Psoas muscle (tissue), 8 donors: ENCODE results near the gene COL12A1. TPM values are rescaled to one million over a fixed set of nuclear protein-coding genes. Genes with fewer than 3 reads are reported as not detected.

Source experiments
- ATAC-seq, 4 donors: fragments of 200-7000 bp; cut with Tn5 transposase; one replicate each; pipeline ENCODE4 v1.9.1; 2020; ENCODE audit warnings: moderate library complexity in 3 of 4, mild to moderate bottlenecking in 2 of 4
- DNase-seq, 2 donors: peaks; one replicate each; pipeline ENCODE4 v3.0.0-alpha.2; 2020
- H3K27ac ChIP-seq: fragments of 200-600 bp; one replicate; pipeline ENCODE4 v1.8.0; 2022
- H3K27me3 ChIP-seq, 3 donors: fragments of 200-600 bp in 1 of 3; one replicate each; pipeline versions ENCODE4 v1.6.1 to v1.8.0; 2013 to 2022; ENCODE audit warnings: low read length in 2 of 3, mild to moderate bottlenecking in 2 of 3, moderate library complexity in 1 of 3; ENCODE audit not compliant: insufficient read depth in 3 of 3
- H3K36me3 ChIP-seq, 2 donors: fragments of 200-600 bp in 1 of 2; one replicate each; pipeline versions ENCODE4 v1.6.1 to v1.8.0; 2013 to 2022; ENCODE audit warnings: low read depth in 1 of 2, mild to moderate bottlenecking in 1 of 2, moderate library complexity in 1 of 2; ENCODE audit not compliant: insufficient read depth in 1 of 2
- H3K4me1 ChIP-seq: fragments of 200-600 bp; one replicate; pipeline ENCODE4 v1.8.0; 2022
- H3K4me3 ChIP-seq: fragments of 200-600 bp; one replicate; pipeline ENCODE4 v1.8.0; 2022; ENCODE audit warnings: mild to moderate bottlenecking
- H3K9me3 ChIP-seq: fragments of 200-600 bp; one replicate; pipeline ENCODE4 v1.8.0; 2022
- CTCF ChIP-seq: fragments of 200-600 bp; IDR thresholded peaks from one replicate; pipeline ENCODE4 v1.8.0; 2022; ENCODE audit warnings: antibody characterized with exemption
- WGBS, 3 donors: extraction: QIAGEN DNeasy Blood & Tissue Kit; methylation state at CpG; one replicate each; pipeline versions ENCODE4 v1.1.6 to v1.1.7; 2013; 5-methylcytosine and 5-hydroxymethylcytosine counted together
- intact Hi-C, 2 donors: fragments of 100-400 bp; cut with DNase I; formaldehyde crosslinking; loops; one replicate each; pipeline versions ENCODE4 v1.11.0 to v1.14.2; 2022
- polyA plus RNA-seq, 3 donors: library from polyadenylated mRNA; stranded (reverse); fragments of 200-250 nt; gene quantifications; one replicate each; pipeline ENCODE4 v1.2.3, GENCODE V29; 2013
- total RNA-seq, 4 donors: library from RNA; stranded (reverse); fragmentation: NEBNext Ultra II Directional in 2 of 4; extraction: Animal tissue kit (Norgen Biotek cat#: 25700) in 2 of 4; gene quantifications; one replicate each; pipeline versions ENCODE4 v1.2.1 to v1.2.4, GENCODE V29; 2021 to 2023
- donor health status: healthy with polysubstance abuse.
- donor health status: DM: no; HTN: no; CAD: no; lungs with moderate emphysema.
- donor health status: Bipolar disorder and iron deficiency.
- donor health status: healthy.
- donor health status: DM: yes; HTN: yes; CAD: no.
- donor health status: DM: no; HTN: no; CAD: no.
- donor health status: DM: no; HTN: no; CAD: no.
- donor health status: DM: yes; HTN: yes; CAD: no.

Gene COL12A1
- total and polyA plus RNA-seq, 7 donors = 2.7 to 23.2 (median 5.9) TPM

GRCh38 chr6:75094614-75095200 is 111.1 kb downstream of the COL12A1 start:
- Histone ChIP-seq H3K36me3 (no peaks in the 10 kb centered on the region), H3K9me3 (no peaks in the 10 kb centered on the region), H3K27me3 (no peaks in the 10 kb centered on the region), H3K4me3 (no peak overlapping the region), H3K27ac (no peak overlapping the region), H3K4me1 (peaks cover 3% of the 10 kb centered on the region)
- intact Hi-C loops = no loop called here
- WGBS, 3 donors = 49 to 59% (median 54%) methylated on average over 5 of the region's 5 CpGs
- no peak for TF ChIP-seq CTCF
- no peak for DNase-seq
- ATAC-seq = no peak

- intact Hi-C loops = no loop called here
- H3K27ac ChIP-seq = no peak overlapping the region
These were observed 114.2 kb downstream of the COL12A1 start for GRCh38 chr6:75091467-75092190.

GRCh38 chr6:75090576-75090975 is 115.3 kb downstream of the COL12A1 start:
- Histone ChIP-seq H3K27me3 (no peaks in the 10 kb centered on the region), H3K4me1 (no peaks in the 10 kb centered on the region), H3K36me3 (no peaks in the 10 kb centered on the region), H3K27ac (no peak overlapping the region), H3K4me3 (no peak overlapping the region), H3K9me3 (no peaks in the 10 kb centered on the region)
- ATAC-seq (no peak), DNase-seq (no peak)
- intact Hi-C loops = no loop called here
- 90 to 95% (median 94%) methylated on average over 1 of the region's 1 CpG for WGBS, 3 donors
- TF ChIP-seq CTCF = no peak

More at GRCh38 chr6:75091467-75092190, 114.2 kb downstream of the COL12A1 start:
- H3K4me3 ChIP-seq = no peak overlapping the region
- no peaks in the 10 kb centered on the region for H3K27me3 ChIP-seq
- no peak for TF ChIP-seq CTCF
- 87 to 92% (median 89%) methylated on average over 4 of the region's 4 CpGs for WGBS, 3 donors
- no peaks in the 10 kb centered on the region for H3K36me3 ChIP-seq
- ATAC-seq = no peak
- H3K4me1 ChIP-seq = no peaks in the 10 kb centered on the region
- no peak for DNase-seq
- no peaks in the 10 kb centered on the region for H3K9me3 ChIP-seq

- Histone ChIP-seq H3K4me1 (no peaks in the 10 kb centered on the region), H3K27me3 (peaks cover 0 to 2% (median 0%) of the 10 kb centered on the region in 3 donors), H3K36me3 (no peaks in the 10 kb centered on the region), H3K9me3 (no peaks in the 10 kb centered on the region), H3K27ac (no peak overlapping the region), H3K4me3 (no peak overlapping the region)
- DNase-seq = no peak
- intact Hi-C loops = no loop called here
- 81 to 88% (median 85%) methylated on average over 8 of the region's 8 CpGs for WGBS, 3 donors
- no peak for ATAC-seq
- TF ChIP-seq CTCF = no peak
These were observed 115.9 kb downstream of the COL12A1 start for GRCh38 chr6:75089921-75090320.
